Activated CD4-positive, alpha-beta T cell treated with anti-CD3 and anti-CD28 coated beads, Interleukin-2, Interleukin-6, amounts not matched to agents 100 ng/mL and 50 ng/mL, durations not matched to agents 16 hours and 8 hours (primary cell): Measurements from ENCODE around the gene SLC26A9.

Experiments used
- DNase-seq: peaks from one replicate; pipeline ENCODE4 v3.0.0-alpha.2; 2020

SLC26A9 gene

GRCh38 chr1:205943245-205943644 lies at the start of gene SLC26A9:
SLC26A9 (minus strand) TSS chr1:205943456; CDS start chr1:205935820, 7,636 bp downstream.
- DNase-seq, result no peak

- DNase-seq, result no peak
Observed at GRCh38 chr1:205992218-205992882, 49.1 kb upstream of the SLC26A9 start.

GRCh38 chr1:205991237-205991636 lies 48.0 kb upstream of the SLC26A9 start:
- DNase-seq, result no peak

DNA sequence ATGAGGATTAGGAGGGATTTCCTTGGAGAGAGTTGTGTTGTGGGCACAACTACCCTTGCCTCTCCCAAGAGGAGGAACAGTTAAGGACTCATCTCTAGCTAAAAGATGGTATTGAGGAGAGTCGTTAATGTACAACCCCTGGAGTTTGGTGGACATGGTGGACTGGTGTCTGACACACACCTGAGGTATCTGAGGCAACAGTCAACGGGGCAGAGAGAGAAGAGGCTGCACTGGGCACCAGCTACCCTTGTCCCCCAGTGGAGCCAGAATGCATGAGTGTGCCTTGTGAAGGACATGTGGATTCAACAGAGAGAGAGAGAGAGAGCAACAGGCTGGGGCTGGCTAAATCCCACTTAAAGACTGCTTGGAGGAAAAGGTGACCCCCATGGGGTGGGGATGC lies 47.0 kb upstream of the SLC26A9 start:
- no peak for DNase-seq

GRCh38 chr1:205989786-205990185 lies 46.5 kb upstream of the SLC26A9 start:
- DNase-seq, result no peak

DNA sequence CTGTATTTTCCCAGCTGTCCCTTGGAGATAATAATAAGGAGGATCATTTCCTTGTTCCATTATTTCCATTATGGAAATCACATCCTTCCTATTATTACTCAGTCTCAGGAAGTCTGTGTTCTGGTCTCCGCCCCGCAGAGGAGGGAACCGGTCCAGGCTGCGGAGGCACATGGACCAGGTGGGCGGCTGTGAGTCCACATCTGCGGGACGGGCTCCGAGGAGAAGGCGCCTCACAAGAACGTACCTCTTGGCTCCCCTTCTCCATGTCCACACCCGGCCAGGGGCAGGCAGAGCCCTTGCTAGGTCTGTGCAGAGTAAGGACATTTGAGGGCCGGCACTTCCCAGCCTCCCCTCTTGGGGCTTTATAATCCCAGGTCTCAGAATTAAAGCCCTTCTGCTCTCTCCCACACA lies 45.3 kb upstream of the SLC26A9 start:
- no peak for DNase-seq

- DNase-seq, result no peak
Observed at GRCh38 chr1:205986861-205987260, 43.6 kb upstream of the SLC26A9 start.

- DNase-seq, result no peak
Observed at GRCh38 chr1:205986292-205986691, 43.0 kb upstream of the SLC26A9 start.

DNA sequence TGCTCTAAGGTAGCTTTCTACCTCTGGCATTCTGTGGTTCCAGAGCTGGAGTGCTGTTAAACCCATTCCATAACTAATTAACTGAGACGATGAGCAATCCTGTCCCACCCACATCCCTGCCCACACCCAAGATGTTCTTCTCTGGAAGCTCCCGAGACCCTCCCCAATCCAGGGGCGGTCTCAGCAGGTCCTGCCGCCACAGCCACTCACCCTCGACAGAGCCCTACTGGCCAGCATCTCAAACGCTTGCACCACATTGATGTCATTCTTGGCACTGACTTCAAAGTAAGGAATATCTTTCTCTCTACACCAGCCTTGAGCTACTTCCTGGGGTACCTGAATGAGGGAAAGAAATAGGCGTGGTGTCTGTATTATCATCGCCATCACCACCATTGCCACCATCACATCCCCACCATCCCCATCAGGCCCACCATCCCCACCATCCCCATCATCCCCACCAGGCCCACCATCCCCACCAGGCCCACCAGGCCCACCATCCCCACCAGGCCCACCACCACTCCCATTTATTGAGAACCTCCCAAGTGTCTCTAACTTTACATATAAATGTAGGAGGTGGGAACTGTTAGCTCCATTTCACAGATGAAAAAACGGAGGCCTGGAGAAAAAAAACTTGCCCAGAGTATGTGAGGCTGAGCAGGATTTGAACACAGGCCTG lies 42.2 kb upstream of the SLC26A9 start:
- no peak for DNase-seq

- DNase-seq, result peak; percentile 53
Observed at GRCh38 chr1:205983925-205984725, 40.9 kb upstream of the SLC26A9 start.

DNA sequence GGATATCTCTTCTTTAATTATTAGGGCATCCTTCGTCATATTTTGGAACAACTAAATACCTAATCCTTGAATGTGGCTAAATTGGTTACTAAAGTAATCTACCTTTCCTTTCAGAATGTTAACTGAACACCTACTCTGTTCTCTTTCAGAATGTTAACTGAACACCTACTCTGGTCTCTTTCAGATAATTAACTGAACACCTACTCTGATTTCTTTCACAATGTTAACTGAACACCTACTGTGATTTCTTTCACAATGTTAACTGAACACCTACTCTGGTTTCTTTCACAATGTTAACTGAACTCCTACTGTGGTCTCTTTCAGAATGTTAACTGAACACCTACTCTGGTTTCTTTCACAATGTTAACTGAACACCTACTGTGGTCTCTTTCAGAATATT lies 38.0 kb upstream of the SLC26A9 start:
- no peak for DNase-seq

GRCh38 chr1:205980237-205980870 lies 37.1 kb upstream of the SLC26A9 start:
- DNase-seq, result no peak

GRCh38 chr1:205979301-205979700 lies 36.0 kb upstream of the SLC26A9 start:
- DNase-seq, result no peak

GRCh38 chr1:205978676-205979075 lies 35.4 kb upstream of the SLC26A9 start:
- no peak for DNase-seq

GRCh38 chr1:205977402-205978014 lies 34.3 kb upstream of the SLC26A9 start:
- peak; percentile 83 for DNase-seq

DNA sequence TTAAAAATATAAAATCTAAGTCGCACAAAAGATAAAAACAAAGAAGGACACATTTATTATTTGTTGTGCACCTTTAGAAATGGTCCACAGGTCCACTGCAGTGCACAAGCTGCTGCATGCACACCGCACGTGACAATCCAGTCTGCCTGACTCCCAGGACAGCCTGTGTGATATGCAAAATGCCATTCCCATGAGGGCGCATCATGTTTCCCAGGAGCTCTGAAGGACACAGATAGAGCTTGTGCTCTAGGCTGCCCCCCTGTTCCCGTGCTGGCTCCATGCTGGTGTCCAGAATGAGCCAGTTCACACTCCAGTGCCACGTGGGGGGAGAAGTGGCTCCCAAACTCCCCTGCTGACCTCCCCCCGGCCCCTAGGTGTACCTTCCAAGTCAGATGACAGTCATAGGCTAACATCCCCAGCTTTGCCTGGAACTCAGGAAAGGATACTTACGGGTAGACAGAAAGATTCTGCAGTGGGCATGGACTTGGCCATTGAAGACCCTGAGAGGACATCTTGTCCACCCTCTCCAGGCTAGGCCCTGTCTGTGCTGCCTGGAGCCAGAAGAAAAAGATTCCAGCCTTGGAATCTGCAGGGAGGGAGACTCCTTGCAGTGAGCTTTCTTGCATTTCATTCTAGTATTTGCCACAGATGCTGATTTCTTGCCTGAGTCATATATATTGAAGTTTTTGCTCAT lies 33.6 kb upstream of the SLC26A9 start:
- DNase-seq, result no peak

DNA sequence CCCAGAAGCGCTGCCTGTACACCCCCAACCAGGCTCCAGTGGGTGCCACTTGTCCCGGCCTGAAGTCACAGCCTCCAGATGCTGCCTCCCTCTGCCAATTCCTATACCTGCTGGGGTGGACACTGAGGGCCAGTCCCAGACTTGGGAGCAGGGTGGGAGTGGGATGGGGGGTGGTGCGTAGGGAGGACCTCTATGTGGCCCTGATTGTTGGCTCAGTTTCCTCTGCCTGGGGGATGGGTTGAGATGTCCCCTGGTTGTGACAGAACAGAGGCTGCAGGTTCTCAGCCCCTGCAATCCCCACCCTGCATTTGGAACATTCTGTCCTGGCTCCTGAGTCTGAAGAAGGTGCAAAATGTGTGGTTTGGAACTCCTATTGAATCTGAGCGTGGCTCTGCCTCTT lies 32.8 kb upstream of the SLC26A9 start:
- DNase-seq, result no peak

DNA sequence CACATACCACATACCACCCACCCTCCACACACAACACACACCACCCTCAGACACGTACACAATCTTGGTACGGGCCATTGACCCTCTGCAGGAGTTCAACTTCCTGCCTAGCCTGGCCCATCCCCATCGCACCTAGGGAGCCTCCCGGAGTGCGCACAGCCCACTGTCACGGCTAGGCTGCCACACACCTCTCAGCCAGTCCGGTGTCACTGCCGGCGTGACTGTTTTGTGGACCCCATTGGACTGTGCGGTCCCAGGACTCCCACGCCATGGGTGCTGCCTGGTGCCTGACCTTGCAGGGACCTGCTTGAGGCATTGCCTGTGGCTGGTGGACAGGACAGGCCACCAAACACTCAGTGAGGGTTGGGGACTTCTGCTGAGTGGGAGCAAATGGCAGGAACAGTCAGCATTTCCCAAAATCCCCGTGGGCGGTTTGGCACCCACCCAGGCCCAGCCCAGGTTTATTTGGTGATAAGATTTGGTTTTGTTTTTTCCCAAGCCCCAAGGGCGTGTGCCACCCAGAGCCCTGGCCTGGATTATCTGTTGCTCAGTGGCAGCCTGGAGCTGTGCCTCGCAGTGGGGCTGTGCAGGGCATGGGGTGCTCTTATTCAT lies 32.2 kb upstream of the SLC26A9 start:
- no peak for DNase-seq

DNA sequence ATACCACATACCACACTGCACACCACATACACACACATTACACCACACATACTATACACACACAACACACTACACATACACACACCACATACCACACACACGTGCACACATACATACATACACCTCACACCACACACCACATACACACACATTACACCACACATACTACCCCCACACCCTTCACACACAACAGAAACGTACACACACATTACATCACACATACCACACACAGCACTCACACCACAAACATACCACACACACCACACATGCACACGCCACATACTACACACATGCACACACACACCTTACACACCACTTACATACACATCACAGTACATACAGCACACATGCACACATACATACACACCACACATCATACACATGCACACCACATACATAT lies 31.5 kb upstream of the SLC26A9 start:
- no peak for DNase-seq

- no peak for DNase-seq
Observed at GRCh38 chr1:205973377-205974232, 30.3 kb upstream of the SLC26A9 start.
